ENCODE data around the gene ZNF292.
"Not testable (repeated sequence)": the region's sequence is repeated elsewhere in the genome, so short reads cannot be mapped to it uniquely, and the experiment has no call there.

Gene ZNF292

DNA sequence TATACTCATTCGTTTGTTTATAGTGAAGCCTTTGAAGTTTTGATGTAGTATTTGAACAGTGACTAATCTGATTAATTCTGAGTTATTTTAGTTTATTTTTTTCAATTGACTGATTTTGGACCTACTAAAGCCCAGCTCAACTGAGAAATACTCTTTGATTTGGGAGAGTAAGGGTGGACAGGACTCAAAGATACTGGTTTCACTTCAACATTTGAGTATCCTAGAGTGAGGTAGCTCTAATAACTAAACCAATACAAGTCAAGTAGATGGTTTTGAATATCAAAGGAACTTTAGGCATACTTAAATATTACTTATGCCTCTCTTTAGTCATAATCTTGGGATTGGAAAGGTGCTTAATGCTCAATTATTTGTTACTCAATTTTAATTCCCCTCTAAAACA is 65.6 kb downstream of the ZNF292 start:
- no peak for DNase-seq

DNA sequence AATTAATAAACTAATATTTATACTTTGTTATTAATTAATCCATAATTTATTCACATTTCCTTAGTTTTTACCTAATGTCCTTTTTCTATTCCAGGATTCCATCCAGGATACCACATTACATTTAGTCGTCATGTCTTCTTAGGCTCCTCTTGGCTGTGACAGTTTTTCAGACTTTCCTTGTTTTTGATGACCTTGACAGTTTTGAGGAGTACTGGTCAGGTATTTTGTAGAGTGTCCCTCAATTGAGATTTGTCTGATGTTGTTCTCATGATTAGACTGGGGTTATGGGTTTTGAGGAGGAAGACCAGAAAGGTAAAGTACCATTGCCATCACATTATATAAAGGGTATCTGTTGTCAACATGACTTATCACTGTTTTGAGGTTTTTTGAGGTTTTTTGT is 67.3 kb downstream of the ZNF292 start:
- no peak for DNase-seq

DNA sequence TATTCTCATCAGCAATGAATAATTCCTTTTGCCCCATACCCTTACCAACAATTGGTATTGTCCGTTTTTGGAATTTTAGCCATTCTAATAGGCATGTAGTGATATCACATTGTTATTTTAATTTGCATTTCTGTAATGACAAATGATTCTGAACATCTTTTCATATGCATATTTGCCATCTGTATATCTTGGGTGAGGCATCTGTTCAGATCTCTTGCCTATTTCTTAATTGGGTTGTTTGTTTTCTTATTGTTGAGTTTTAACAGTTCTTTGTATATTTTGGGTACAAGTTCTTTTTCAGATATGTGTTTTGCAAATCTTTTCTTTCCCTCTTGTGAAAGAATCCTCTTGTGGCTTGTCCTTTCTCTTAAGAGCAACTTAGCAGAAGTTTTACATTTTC is 69.6 kb downstream of the ZNF292 start:
- no peak for DNase-seq

DNA sequence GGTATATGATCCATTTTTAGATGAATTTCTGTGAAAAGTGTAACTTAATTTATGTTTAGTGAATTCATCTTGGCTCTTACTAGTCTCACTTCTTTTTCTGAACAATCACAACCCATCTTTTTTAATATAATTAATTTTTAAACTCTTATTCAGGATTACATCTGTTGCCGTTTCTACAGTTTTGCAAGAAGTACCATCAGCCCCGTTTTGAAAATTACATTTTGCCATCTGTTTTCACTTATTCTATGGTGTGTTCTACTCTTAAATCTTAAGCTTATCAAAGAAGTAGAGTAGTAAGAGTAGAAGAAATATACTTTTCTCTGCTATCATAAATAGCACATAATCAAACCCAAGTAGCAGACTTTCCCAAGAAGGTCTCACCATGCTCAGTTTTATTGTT is 70.1 kb downstream of the ZNF292 start:
- DNase-seq = no peak

DNA sequence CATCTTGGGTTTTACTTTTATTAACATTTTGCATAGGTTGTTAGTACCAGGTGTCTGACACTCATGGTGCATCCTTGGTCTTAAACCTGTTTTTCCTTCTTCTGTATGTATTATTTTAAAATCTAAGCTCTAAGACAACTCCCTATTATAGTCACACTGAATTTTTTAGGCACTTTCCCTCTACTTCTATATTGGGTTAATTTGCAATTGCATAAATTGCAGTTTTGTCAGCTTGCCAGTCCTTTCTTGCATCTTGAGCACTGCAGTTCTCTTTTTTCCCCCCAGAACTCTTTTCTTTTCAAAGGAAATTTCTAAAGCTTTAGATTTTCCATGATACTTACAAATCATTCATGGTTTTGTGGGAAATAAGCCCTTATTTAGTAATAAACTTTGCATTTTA is 70.6 kb downstream of the ZNF292 start:
- no peak for DNase-seq

- DNase-seq = no peak
These were observed 75.4 kb downstream of the ZNF292 start for GRCh38 chr6:87230801-87231200.

DNA sequence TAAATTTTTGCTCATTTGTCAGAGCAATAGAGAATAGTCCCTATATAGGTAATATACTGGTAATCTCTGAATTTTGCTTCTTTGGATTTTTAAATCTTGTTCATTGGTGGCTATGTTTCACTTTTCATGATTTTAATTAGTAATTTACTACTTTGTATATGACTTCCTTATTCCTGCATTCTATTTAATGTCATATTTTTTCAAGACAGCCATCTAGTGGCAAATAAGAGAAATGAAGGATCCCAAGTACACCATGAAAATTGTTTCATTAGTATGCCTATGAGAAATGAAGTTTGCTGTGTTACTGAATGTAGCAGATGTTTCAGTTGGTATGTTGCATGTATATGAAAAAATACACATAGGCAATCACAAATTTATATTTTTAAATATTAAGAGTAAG is 82.4 kb downstream of the ZNF292 start:
- DNase-seq = peak; percentile 6

- not testable (repeated sequence) for DNase-seq
These were observed 83.8 kb downstream of the ZNF292 start for GRCh38 chr6:87239098-87239635.

GRCh38 chr6:87241304-87241703 is 85.9 kb downstream of the ZNF292 start:
- no peak for DNase-seq

DNA sequence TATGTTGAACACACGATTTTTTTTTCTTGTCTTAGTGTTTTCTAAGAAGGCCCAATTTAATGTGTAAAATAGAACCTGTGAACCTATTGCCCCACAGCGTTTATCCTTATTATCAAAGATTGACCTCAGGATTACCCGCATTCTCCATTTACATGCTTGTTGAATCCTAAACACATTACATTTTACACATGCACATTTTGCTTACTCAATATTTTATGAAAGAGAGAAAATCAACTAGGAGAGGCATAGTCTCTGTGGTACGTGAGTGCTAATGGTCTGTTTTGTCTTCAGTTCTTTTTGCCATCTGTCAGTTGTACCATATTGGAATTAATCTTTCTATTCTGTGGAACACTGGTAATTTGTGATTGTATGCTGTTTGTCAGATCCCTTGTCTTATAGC is 86.9 kb downstream of the ZNF292 start:
- no peak for DNase-seq

GRCh38 chr6:87243812-87244211 is 88.4 kb downstream of the ZNF292 start:
- no peak for DNase-seq

DNA sequence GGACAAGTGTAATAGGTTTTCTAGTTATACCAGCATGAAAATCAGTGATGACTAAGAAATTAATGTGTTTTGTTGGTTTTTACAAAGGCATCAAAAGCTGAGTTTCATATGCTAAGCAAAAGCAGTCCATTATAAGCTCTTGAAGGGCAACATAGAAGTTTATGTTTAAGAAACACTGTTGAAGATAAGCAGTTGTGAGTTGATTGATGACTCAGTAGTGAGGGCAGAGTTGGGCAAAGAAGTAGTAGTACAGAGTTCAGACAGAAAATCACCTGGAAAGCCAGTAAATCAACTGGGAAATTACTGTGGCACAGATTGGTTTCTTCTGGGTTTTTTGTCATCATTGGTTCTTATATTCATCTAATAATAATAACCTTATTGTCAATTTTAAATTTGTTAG is 89.0 kb downstream of the ZNF292 start:
- DNase-seq = no peak

GRCh38 chr6:87250019-87250418 is 94.7 kb downstream of the ZNF292 start:
- DNase-seq = no peak

DNA sequence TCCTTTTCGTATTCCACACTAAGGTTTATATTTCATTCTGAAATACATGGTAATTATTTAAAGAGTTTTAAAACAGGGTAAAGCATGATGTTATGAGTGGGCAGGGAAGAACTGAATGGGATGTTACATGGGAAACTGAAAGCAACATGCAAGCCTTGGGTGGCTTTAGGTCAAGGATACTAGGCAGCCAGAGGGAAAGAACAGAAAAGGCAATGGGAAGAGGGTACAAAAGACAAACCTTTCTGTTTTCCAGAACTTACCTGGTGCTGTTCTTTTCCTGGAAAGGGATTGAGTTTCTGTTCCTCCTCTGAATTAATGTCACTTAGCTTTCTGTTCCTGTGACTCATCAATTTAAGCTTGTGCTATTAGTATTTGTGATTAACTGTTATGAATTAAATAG is 95.9 kb downstream of the ZNF292 start:
- peak; percentile 3 for DNase-seq

DNA sequence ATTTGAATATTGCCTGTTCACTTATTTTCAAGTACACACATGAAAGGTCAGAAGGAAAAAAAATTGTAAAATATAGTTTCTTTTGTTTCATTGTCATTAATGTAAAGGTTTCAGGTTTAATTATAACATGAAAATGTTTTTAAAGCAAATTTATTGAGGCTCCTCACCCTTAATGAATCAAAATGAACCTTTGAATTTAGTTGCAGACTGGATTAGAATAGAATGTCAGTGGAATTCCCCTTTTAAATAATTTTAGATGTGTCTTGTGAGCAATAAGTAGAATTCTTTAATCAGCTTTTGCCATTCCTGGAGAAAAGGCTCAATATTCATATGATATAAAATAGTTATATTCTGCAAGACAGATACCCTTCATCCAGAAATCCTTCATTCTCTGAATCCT is 96.4 kb downstream of the ZNF292 start:
- DNase-seq = no peak

DNA sequence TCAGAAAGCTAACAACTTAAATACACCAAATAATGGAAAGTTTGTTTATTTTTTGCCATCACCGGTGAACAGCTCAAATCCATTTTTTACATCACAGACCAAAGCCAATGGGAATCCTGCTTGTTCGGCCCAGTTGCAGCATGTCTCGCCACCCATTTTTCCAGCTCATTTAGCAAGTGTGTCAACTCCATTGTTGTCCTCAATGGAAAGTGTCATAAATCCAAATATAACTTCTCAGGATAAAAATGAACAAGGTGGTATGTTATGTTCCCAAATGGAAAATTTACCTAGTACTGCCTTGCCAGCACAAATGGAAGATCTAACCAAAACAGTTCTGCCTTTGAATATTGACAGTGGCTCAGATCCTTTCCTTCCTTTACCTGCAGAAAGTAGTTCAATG is 101.7 kb downstream of the ZNF292 start:
- DNase-seq = no peak

DNA sequence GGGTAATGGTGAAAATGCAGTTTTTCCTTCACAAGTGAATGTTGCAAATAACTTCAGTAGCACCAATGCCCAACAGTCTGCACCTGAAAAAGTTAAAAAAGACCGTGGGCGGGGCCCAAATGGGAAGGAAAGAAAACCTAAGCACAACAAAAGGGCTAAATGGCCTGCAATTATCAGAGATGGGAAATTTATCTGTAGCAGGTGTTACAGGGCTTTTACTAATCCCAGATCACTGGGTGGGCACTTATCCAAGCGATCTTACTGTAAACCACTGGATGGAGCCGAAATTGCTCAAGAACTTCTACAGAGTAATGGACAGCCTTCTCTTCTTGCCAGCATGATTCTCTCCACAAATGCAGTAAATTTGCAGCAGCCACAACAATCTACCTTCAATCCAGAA is 102.2 kb downstream of the ZNF292 start:
- no peak for DNase-seq

DNA sequence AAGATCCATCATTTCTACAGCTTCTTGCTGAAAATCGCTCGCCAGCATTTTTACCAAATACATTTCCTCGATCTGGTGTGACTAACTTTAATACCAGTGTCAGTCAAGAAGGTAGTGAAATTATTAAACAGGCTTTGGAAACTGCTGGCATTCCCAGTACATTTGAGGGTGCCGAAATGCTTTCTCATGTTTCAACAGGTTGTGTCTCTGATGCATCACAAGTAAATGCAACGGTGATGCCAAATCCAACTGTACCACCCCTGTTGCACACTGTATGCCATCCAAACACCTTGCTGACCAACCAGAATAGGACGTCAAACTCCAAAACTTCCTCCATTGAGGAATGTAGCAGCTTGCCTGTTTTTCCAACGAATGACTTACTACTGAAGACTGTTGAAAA is 102.6 kb downstream of the ZNF292 start:
- DNase-seq = no peak

GRCh38 chr6:87259791-87260190 is 104.4 kb downstream of the ZNF292 start:
- no peak for DNase-seq

DNA sequence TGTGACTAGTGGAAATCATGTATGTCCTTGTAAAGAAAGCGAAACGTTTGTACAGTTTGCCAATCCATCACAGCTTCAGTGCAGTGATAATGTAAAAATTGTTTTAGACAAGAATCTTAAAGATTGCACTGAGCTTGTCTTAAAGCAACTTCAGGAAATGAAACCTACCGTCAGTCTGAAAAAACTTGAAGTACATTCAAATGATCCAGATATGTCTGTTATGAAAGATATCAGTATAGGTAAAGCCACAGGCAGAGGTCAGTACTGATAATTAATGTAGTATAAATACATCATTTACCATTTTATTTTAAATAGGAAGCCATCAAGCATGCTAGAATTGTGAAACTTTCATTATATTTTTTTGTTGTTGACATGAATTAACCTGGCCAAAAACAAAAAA is 106.2 kb downstream of the ZNF292 start:
- DNase-seq = no peak

- no peak for DNase-seq
These were observed 109.1 kb downstream of the ZNF292 start for GRCh38 chr6:87264481-87264880.

GRCh38 chr6:87274660-87275274 is 119.4 kb downstream of the ZNF292 start:
- no peak for DNase-seq

DNA sequence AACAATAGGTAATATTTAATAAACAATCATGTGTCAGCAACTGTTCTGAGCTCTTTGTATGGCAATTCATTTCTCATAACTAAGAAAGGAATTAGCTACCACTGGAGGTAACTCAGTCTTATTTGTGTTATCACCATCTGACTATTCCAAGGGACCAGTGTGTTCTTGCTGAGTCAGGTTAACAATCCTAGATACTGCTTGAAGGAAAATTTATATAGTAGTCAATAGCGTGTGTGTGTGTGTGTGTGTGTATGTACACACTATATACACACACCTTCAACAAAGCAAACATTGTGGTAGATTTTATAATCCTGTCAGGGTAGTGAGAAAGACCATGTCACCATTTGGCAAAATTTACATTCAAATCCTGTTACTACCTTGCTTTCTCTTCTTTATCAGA is 121.3 kb downstream of the ZNF292 start:
- DNase-seq = no peak

DNA sequence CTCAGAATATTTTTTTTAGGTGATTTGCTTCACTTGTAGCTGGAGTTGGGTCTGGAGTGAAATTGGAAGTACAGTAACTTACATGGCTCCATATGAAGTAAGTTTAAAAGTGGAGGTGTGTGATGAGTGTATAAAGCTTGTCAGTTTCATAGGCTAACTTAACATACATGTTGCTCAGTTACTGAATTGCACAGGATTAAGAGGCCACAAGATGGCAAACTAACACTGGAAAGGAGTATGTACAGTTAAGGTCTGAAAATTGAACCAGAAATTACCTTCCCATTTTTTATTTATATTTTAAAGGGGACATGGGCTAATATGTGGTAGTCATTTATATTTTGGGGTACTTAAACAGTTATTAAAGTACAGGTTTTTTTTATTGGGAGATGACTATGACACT is 121.8 kb downstream of the ZNF292 start:
- DNase-seq = no peak

DNA sequence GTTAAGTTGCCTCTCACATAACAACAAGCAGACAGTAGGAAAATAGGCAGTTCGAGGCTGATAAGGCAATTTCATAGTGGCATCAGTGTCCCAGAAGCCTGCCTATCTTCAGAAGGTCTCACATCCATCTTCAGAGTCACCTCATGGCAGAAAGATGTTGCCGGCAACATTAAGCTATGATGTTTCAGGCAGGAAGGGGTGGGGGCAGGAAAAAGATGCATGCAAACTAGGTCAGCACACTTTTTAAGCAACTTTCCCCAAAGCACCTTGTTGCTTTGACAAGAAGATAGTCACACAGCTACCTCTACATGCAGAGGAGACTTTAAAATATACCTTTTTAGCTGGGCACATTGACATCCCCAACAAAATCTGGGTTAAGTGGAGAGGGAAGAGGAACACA is 123.8 kb downstream of the ZNF292 start:
- no peak for DNase-seq

GRCh38 chr6:87281426-87281825 is 126.1 kb downstream of the ZNF292 start:
- no peak for DNase-seq

Measured in activated CD4-positive, alpha-beta T cell treated with anti-CD3 and anti-CD28 coated beads, Interleukin-2, amount 50 U/mL, for 16 hours (primary cell).